Aorta (tissue), 5 donors: ENCODE data around the gene ACE2. TPM values are rescaled to one million over a fixed set of nuclear protein-coding genes. Genes with fewer than 3 reads are reported as not detected.

Experiments used
- ATAC-seq: fragments of 200-7000 bp; cut with Tn5 transposase; one replicate; pipeline ENCODE4 v1.9.1; 2022; ENCODE audit warnings: moderate library complexity; ENCODE audit not compliant: low FRiP score
- DNase-seq, 2 donors: peaks; one replicate each; pipeline ENCODE4 v3.0.0-alpha.2; 2020
- H3K27ac ChIP-seq, 2 donors: one replicate each; pipeline ENCODE4 v1.5.1; 2013; ENCODE audit warnings: low read length in 2 of 2, mild to moderate bottlenecking in 2 of 2, moderate library complexity in 2 of 2, control low read depth in 1 of 2, inconsistent platforms in 1 of 2, low read depth in 1 of 2
- H3K27me3 ChIP-seq, 2 donors: one replicate each; pipeline ENCODE4 v1.6.1; 2013; ENCODE audit warnings: control low read depth in 1 of 2, low read length in 1 of 2, mild to moderate bottlenecking in 1 of 2, moderate library complexity in 1 of 2; ENCODE audit not compliant: insufficient read depth in 2 of 2, control insufficient read depth in 1 of 2
- H3K36me3 ChIP-seq, 2 donors: one replicate each; pipeline ENCODE4 v1.6.1; 2013; ENCODE audit warnings: control low read depth in 1 of 2, low read length in 1 of 2, mild to moderate bottlenecking in 1 of 2; ENCODE audit not compliant: insufficient read depth in 2 of 2, control insufficient read depth in 1 of 2
- H3K4me1 ChIP-seq, 2 donors: one replicate each; pipeline ENCODE4 v1.6.1; 2013; ENCODE audit warnings: low read length in 2 of 2, control low read depth in 1 of 2, mild to moderate bottlenecking in 1 of 2, moderate library complexity in 1 of 2; ENCODE audit not compliant: insufficient read depth in 2 of 2, control insufficient read depth in 1 of 2
- H3K4me3 ChIP-seq, 2 donors: one replicate each; pipeline ENCODE4 v1.5.1; 2013; ENCODE audit warnings: low read length in 2 of 2, control low read depth in 1 of 2, mild to moderate bottlenecking in 1 of 2
- H3K9me3 ChIP-seq: one replicate; pipeline ENCODE4 v1.6.1; 2013; ENCODE audit warnings: mild to moderate bottlenecking, low read length; ENCODE audit not compliant: control insufficient read depth
- WGBS, 2 donors: extraction: QIAGEN DNeasy Blood & Tissue Kit; methylation state at CpG; one replicate each; pipeline ENCODE4 v1.1.7; 2013; 5-methylcytosine and 5-hydroxymethylcytosine counted together
- intact Hi-C, 2 donors: fragments of 100-400 bp; cut with DNase I; formaldehyde crosslinking; loops; one replicate each; pipeline versions ENCODE4 v1.14.2 to v1.15.0; 2022
- polyA plus RNA-seq, 2 donors: library from polyadenylated mRNA; stranded (reverse); fragments of 200-250 nt; gene quantifications; one replicate each; pipeline ENCODE4 v1.2.3, GENCODE V29; 2013
- total RNA-seq, 2 donors: library from RNA; stranded (reverse); fragmentation: NEBNext Ultra II Directional; extraction: Animal tissue kit (Norgen Biotek cat#: 25700); gene quantifications; one replicate each; pipeline ENCODE4 v1.2.1, GENCODE V29; 2021
- donor health status: healthy with polysubstance abuse.
- donor health status: Bipolar disorder and iron deficiency.
- donor health status: DM: no; HTN: no; CAD: no.
- donor health status: DM: no; HTN: no; CAD: no.
- donor health status: DM: yes; HTN: yes; CAD: no.

Gene ACE2
- total and polyA plus RNA-seq, 4 donors, result 0.88 to 13.3 TPM; not detected in 2

GRCh38 chrX:15599461-15599860, 1.3 kb downstream of the ACE2 start:
- ATAC-seq (no peak), DNase-seq (no peak)
- intact Hi-C loops, result no loop called here
- no peaks in the 10 kb centered on the region for H3K36me3 ChIP-seq
- H3K27ac ChIP-seq, result no peak overlapping the region
- no peaks in the 10 kb centered on the region for H3K9me3 ChIP-seq
- 66 to 89% methylated on average over 4 of the region's 4 CpGs for WGBS, 2 donors
- H3K4me3 ChIP-seq, result no peak overlapping the region
- no peaks in the 10 kb centered on the region for H3K27me3 ChIP-seq
- H3K4me1 ChIP-seq, result no peaks in the 10 kb centered on the region

DNA sequence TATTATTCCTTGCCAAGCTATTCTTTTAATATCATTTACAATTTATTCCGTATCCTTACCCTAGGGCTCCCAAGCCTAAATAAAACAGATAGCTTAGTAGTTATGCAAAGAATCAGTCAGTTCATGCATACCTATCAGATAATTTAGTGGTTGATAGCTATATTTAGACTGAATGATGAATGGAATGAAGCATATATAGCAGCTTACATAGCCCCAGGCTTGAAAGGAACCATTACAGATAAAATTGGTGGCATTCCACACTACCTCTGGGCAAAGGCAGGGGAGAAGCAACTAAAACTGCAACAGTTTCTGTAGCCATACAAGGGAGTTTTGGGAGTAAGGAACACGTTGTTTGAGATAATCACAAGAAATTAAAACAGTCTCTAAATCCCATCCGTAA, 2.7 kb downstream of the ACE2 start:
- no peaks in the 10 kb centered on the region for H3K36me3 ChIP-seq
- H3K27ac ChIP-seq, result no peak overlapping the region
- WGBS, 2 donors, result 31 to 38% methylated on average over 3 of the region's 3 CpGs
- intact Hi-C loops, result no loop called here
- no peaks in the 10 kb centered on the region for H3K4me1 ChIP-seq
- H3K4me3 ChIP-seq, result no peak overlapping the region
- DNase-seq, result no peak
- no peak for ATAC-seq
- no peaks in the 10 kb centered on the region for H3K9me3 ChIP-seq
- no peaks in the 10 kb centered on the region for H3K27me3 ChIP-seq

- no peaks in the 10 kb centered on the region for H3K4me1 ChIP-seq
- intact Hi-C loops, result no loop called here
These were observed 6.4 kb downstream of the ACE2 start for GRCh38 chrX:15594371-15594770.

DNA sequence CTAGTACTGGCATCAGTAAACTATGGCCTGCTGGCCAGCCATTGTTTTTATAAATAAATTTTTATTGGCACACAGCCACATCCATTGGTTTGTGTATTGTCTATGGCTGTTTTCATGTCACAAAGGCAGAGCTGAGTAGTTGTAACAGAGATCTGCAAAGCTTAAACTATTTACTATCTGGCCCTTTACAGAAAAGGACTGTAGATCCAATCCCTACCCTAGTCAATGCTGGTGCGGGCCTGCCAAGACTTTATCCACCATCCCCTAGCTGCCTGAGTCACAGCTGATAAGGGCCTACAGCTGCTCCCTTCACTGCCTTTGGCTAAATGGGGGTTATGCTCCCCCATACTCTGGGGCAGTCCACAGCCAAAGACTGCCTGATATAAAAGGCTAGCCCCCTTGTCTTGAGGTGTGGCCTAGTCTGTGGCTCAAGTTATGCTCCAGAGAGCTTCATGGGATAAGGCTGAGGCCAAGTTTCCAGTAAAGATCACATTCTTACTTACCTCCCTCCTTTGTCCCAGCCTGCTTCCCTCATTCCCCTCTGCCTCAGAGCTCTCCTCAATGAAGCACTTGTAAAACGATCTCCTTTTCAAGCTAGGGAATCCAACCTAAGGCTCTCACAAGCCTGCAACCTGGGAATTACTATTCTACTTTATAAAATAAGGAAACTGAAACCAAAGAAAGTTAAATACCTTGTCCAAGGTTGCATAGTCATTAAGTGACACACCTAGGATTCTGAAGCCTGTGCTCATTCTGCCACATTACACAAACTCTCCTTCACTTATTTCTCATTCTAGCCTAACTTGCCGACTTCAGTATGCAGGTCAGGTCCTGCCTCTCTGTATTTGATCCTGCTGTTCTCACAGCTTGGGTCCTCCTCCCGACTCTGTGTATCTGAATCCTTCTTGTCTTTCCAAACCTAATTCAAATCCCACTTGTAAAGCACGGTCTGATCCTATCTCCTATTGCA, 20.7 kb downstream of the ACE2 start:
- no peaks in the 10 kb centered on the region for H3K36me3 ChIP-seq
- no peaks in the 10 kb centered on the region for H3K4me1 ChIP-seq
- H3K9me3 ChIP-seq, result no peaks in the 10 kb centered on the region
- intact Hi-C loops, result loop anchor here in 1 of 2 donors (10.0 kb wide), 1 partner anchor 235 kb away; no protein-coding TSS in a partner anchor
- no peak overlapping the region for H3K4me3 ChIP-seq
- ATAC-seq (peak; percentile 46), DNase-seq (peak in 1 of 2 donors; percentile 51)
- 42 to 43% methylated on average over 5 of the region's 5 CpGs for WGBS, 2 donors
- no peaks in the 10 kb centered on the region for H3K27me3 ChIP-seq
- no peak overlapping the region for H3K27ac ChIP-seq

More at GRCh38 chrX:15594371-15594770, 6.4 kb downstream of the ACE2 start:
- DNase-seq, result no peak
- H3K9me3 ChIP-seq, result no peaks in the 10 kb centered on the region
- no peak overlapping the region for H3K4me3 ChIP-seq
- H3K27ac ChIP-seq, result no peak overlapping the region
- H3K36me3 ChIP-seq, result no peaks in the 10 kb centered on the region
- no peak for ATAC-seq
- WGBS, 2 donors, result 52 to 70% methylated on average over 2 of the region's 2 CpGs
- no peaks in the 10 kb centered on the region for H3K27me3 ChIP-seq

GRCh38 chrX:15576019-15576418, 24.7 kb downstream of the ACE2 start:
- H3K27ac ChIP-seq, result no peak overlapping the region
- H3K27me3 ChIP-seq, result no peaks in the 10 kb centered on the region
- ATAC-seq (no peak), DNase-seq (no peak)
- H3K4me1 ChIP-seq, result no peaks in the 10 kb centered on the region
- no peaks in the 10 kb centered on the region for H3K36me3 ChIP-seq
- no peak overlapping the region for H3K4me3 ChIP-seq
- H3K9me3 ChIP-seq, result no peaks in the 10 kb centered on the region
- 2% methylated on average over 1 of the region's 1 CpG for WGBS, 2 donors
- intact Hi-C loops, result loop anchor here in 1 of 2 donors (10.0 kb wide), 1 partner anchor 231 kb away; no protein-coding TSS in a partner anchor

GRCh38 chrX:15574017-15574416, 26.7 kb downstream of the ACE2 start:
- Histone ChIP-seq H3K36me3 (no peaks in the 10 kb centered on the region), H3K27ac (no peak overlapping the region), H3K4me3 (no peak overlapping the region), H3K4me1 (no peaks in the 10 kb centered on the region), H3K27me3 (no peaks in the 10 kb centered on the region), H3K9me3 (no peaks in the 10 kb centered on the region)
- no peak for ATAC-seq
- intact Hi-C loops, result loop anchor here in 1 of 2 donors (10.0 kb wide), 1 partner anchor 229 kb away; no protein-coding TSS in a partner anchor
- no peak for DNase-seq
- 46 to 84% methylated on average over 2 of the region's 2 CpGs for WGBS, 2 donors

DNA sequence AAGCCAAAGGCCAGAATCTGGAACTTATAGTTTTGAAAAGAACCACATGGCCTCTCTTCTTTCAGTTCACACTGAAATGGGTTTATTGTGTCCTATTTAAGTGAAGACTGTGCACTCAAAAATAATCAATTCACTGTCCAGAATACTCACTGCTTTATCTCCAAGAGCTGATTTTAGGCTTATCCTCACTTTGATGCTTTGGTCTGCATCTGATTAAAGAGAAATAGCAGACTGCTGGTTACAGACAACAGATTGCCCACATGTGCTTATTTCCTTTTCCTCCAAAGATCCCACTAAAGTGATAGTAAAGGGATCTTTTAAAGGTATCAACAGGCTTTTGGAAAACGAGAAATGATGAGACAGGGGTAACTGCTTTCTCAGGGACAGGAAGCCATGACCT, 30.6 kb downstream of the ACE2 start:
- H3K4me1 ChIP-seq, result no peaks in the 10 kb centered on the region
- WGBS, 2 donors, result 37 to 46% methylated on average over 1 of the region's 1 CpG
- ATAC-seq (no peak), DNase-seq (no peak)
- H3K4me3 ChIP-seq, result no peak overlapping the region
- intact Hi-C loops, result loop anchor here in 1 of 2 donors (10.0 kb wide), 1 partner anchor 225 kb away; no protein-coding TSS in a partner anchor
- no peaks in the 10 kb centered on the region for H3K27me3 ChIP-seq
- H3K27ac ChIP-seq, result no peak overlapping the region
- H3K9me3 ChIP-seq, result no peaks in the 10 kb centered on the region
- H3K36me3 ChIP-seq, result no peaks in the 10 kb centered on the region

DNA sequence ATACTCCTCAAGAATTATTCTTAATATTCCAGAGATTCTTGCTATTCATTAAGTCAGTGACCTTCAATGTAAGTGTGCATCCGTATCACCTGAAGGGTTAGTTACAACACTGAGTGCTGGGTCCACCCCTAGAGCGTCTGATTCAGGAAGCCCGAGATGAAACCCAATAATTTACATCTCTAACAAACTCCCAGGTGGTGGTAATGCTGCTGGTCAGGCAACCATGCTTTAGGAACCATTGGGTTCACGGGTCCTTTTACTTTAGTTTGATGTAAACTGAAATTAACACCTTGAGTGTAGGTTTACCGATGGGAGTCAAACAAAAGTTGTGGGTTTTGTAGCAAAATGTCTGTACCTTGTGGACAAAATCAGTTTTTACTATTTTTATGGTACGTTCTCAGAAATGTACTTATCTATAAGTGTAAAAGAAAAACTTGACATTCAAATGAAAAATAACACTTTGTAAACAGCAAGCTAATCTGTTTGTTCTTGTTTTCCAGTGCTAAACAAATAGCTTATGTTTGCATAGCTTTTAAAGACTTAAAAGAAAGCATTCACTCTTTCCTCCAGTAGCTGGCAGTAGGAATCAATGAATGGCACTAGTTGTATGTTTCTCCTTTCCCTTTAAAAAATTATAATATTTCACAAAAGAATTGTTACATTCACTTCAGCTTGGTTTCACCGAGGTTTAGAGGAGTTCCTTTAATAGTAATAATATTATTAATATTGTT, 32.7 kb downstream of the ACE2 start:
- H3K27ac ChIP-seq, result no peak overlapping the region
- DNase-seq (no peak), ATAC-seq (no peak)
- WGBS, 2 donors, result 32 to 47% methylated on average over 7 of the region's 7 CpGs
- H3K9me3 ChIP-seq, result no peaks in the 10 kb centered on the region
- H3K36me3 ChIP-seq, result no peaks in the 10 kb centered on the region
- H3K4me3 ChIP-seq, result no peak overlapping the region
- H3K4me1 ChIP-seq, result no peaks in the 10 kb centered on the region
- H3K27me3 ChIP-seq, result no peaks in the 10 kb centered on the region
- intact Hi-C loops, result loop anchor here (5.0 to 10.0 kb wide), 3 partner anchors 71 to 223 kb away; no protein-coding TSS in a partner anchor
